AG04449 (cell line): ENCODE data around the gene TNIP1.

Experiments used
- CTCF ChIA-PET: fragments of 350-600 bp; formaldehyde crosslinking; extraction: SDS; loops from one replicate; lab custom pipeline; 2021; ENCODE audit warnings: antibody characterized with exemption; lab: Yijun Ruan, JAX
- POLR2A ChIA-PET: fragments of 400-600, 350-600 bp; formaldehyde crosslinking; extraction: SDS; loops from one replicate; lab custom pipeline; 2020; ENCODE audit warnings: antibody characterized with exemption, inconsistent platforms; lab: Yijun Ruan, JAX
- DNase-seq: peaks from one replicate; pipeline ENCODE4 v3.0.0-alpha.2; 2010; ENCODE audit warnings: low read depth, low spot score
- H3K4me3 ChIP-seq: 2 replicates; pipeline ENCODE4 v1.5.1; 2011; ENCODE audit warnings: low read depth, mild to moderate bottlenecking, control low read depth, low read length
- TF ChIP-seq, protein P1 (sequence below): IDR thresholded peaks from one replicate; pipeline ENCODE4 v1.5.1; 2011; ENCODE audit warnings: mild to moderate bottlenecking, moderate library complexity, low read length, control low read depth, inconsistent platforms; ENCODE audit not compliant: insufficient read depth; ENCODE audit errors: missing control alignments

The TNIP1 gene

GRCh38 chr5:151118913-151119575, 38.2 kb upstream of the TNIP1 start:
- TF ChIP-seq, protein P1, sequence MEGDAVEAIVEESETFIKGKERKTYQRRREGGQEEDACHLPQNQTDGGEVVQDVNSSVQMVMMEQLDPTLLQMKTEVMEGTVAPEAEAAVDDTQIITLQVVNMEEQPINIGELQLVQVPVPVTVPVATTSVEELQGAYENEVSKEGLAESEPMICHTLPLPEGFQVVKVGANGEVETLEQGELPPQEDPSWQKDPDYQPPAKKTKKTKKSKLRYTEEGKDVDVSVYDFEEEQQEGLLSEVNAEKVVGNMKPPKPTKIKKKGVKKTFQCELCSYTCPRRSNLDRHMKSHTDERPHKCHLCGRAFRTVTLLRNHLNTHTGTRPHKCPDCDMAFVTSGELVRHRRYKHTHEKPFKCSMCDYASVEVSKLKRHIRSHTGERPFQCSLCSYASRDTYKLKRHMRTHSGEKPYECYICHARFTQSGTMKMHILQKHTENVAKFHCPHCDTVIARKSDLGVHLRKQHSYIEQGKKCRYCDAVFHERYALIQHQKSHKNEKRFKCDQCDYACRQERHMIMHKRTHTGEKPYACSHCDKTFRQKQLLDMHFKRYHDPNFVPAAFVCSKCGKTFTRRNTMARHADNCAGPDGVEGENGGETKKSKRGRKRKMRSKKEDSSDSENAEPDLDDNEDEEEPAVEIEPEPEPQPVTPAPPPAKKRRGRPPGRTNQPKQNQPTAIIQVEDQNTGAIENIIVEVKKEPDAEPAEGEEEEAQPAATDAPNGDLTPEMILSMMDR = no peak
- H3K4me3 ChIP-seq = no peak overlapping the region
- POLR2A ChIA-PET = no interaction called here
- CTCF ChIA-PET = interaction anchor here (6.1 to 24.0 kb wide), 5 partner anchors 12 to 117 kb away, joined by 61 to 1128 read pairs (median 126); no protein-coding TSS in a partner anchor
- no peak for DNase-seq

DNA sequence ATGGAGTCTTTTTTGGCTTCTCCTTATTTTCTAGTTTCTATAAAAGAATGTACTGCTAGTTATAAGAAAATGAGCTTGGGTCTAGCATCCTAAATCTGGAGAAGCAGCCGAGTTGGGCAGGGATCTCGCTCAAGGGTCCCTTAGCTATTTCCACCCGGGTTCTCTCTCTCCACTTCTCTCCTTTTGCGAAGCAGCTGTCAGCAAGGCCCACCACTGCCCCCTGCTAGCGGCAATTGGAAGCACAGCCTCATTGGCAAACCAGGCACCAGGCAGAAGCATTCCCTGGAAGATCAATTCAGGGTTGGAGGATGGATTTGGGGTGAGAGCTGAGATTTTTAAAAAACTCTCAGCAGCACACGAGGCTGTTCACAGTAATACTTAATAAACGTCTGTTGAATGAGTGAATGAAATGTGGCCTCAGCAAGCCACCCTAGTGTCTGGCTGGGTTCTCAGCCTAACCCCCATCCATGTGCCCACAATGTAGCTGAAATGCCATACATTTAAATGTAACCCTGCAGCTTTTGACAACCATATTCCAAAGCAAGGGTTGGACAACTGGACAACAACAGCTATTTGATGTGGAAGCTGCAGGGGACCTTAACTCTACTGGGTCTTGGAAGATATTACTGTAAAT, 34.6 kb upstream of the TNIP1 start:
- ChIA-PET POLR2A (interaction anchor here (0.9 to 1.5 kb wide), 4 partner anchors 11 to 66 kb away, joined by 3 to 5 read pairs (median 4); no protein-coding TSS in a partner anchor), CTCF (interaction anchor here (0.7 to 24.0 kb wide), 40 partner anchors 8 to 408 kb away, joined by 3 to 1128 read pairs (median 6); partner anchors contain the start of genes ANXA6, CCDC69 and TNIP1)
- DNase-seq = no peak
- TF ChIP-seq, protein P1 = peak; percentile 91
- no peak overlapping the region for H3K4me3 ChIP-seq

GRCh38 chr5:151113651-151114050, 32.8 kb upstream of the TNIP1 start:
- ChIA-PET CTCF (interaction anchor here (1.0 to 24.0 kb wide), 12 partner anchors 7 to 111 kb away, joined by 5 to 1128 read pairs (median 60); partner anchors contain the start of gene TNIP1), POLR2A (no interaction called here)
- TF ChIP-seq, protein P1 = no peak
- no peak for DNase-seq
- H3K4me3 ChIP-seq = no peak overlapping the region

GRCh38 chr5:151110992-151111391, 30.2 kb upstream of the TNIP1 start:
- POLR2A ChIA-PET = no interaction called here

DNA sequence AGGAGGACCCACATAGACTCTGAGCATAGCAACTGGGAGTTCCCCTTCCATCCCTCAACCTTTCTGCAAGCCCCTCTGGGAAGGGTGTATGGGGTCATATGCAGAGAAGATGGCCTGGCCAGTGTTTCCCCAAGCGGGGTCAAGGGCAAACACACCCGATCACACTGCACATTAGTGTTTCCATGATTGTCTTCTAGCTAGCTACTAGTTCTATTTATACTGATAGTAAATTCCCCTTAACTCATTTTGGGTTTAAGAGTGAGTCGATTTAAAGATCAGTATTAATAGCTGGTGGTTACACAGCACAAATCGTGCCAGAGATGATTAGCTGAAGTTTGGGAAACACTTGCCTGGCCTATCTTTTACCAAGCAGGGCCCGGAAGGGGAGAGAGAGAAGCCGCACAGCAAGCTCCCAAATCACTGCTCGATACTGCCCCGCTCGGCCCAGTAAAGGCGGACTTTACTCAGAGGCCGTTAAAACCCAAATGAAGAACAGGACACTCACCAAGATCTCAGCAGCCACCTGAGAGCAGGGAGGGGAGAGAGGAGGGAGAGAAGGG, 29.4 kb upstream of the TNIP1 start:
- no peak overlapping the region for H3K4me3 ChIP-seq
- CTCF ChIA-PET = interaction anchor here (0.6 to 24.0 kb wide), 7 partner anchors 8 to 309 kb away, joined by 3 to 1128 read pairs (median 3); no protein-coding TSS in a partner anchor
- DNase-seq = no peak
- POLR2A ChIA-PET = no interaction called here
- TF ChIP-seq, protein P1 = no peak

More at GRCh38 chr5:151110992-151111391, 30.2 kb upstream of the TNIP1 start:
- TF ChIP-seq, protein P1 = no peak
- H3K4me3 ChIP-seq = no peak overlapping the region
- DNase-seq = no peak
- CTCF ChIA-PET = interaction anchor here (1.2 to 24.0 kb wide), 6 partner anchors 8 to 310 kb away, joined by 3 to 1128 read pairs (median 4); no protein-coding TSS in a partner anchor
